ENCODE measurements around the gene ZNF594. TPM values are rescaled to one million over a fixed set of nuclear protein-coding genes. Genes with fewer than 3 reads are reported as not detected.

The ZNF594 gene
- total and polyA plus RNA-seq, 9 donors = 6.4 to 35.6 (median 20.1) TPM

DNA sequence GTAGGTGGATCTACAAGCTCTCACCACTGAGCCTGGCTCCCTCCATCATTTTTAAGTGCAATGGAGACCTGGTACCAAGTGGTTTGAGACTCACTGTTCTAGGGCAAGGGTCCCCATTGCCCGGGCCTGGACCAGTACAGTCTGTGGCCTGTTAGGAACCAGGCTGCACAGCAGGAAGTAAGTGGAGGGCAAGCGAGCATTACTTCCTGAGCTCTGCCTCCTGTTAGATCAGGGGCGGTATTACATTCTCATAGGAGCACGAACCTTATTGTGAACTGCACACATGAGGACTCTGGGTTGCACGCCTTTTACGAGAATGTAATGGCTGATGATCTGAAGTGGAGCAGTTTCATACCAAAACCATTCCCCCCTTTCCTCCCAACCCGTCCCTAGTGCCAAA lies 6.8 kb upstream of the ZNF594 start:
- WGBS, 3 donors = 95 to 98% (median 95%) methylated on average over 7 of the region's 7 CpGs
- intact Hi-C loops (cut with DNase I) = no loop called here
- no peak overlapping the region for H3K4me3 ChIP-seq
- TF ChIP-seq CTCF (IDR thresholded peaks at IDR 0.05) (no peak), EP300 (IDR thresholded peaks at IDR 0.05) (no peak), POLR2A (IDR thresholded peaks at IDR 0.05) (no peak)
- no peaks in the 10 kb centered on the region for H3K9me3 ChIP-seq
- DNase-seq = no peak
- peaks cover 3% of the 10 kb centered on the region for H3K4me1 ChIP-seq (ENCODE audit: insufficient read depth)
- no peaks in the 10 kb centered on the region for H3K36me3 ChIP-seq
- no peaks in the 10 kb centered on the region for H3K27me3 ChIP-seq
- no peak overlapping the region for H3K27ac ChIP-seq

- WGBS, 3 donors = 32 to 47% (median 35%) methylated on average over 2 of the region's 2 CpGs
- intact Hi-C loops (cut with DNase I) = no loop called here
- no peak for TF ChIP-seq POLR2A (IDR thresholded peaks at IDR 0.05)
- TF ChIP-seq CTCF (IDR thresholded peaks at IDR 0.05) = no peak
- no peak for TF ChIP-seq EP300 (IDR thresholded peaks at IDR 0.05)
Measured at GRCh38 chr17:5194346-5194745, 2.7 kb upstream of the ZNF594 start.

GRCh38 chr17:5184288-5184687 lies 7.4 kb downstream of the ZNF594 start:
- H3K4me3 ChIP-seq = no peak overlapping the region
- TF ChIP-seq CTCF (IDR thresholded peaks at IDR 0.05) (no peak), POLR2A (IDR thresholded peaks at IDR 0.05) (no peak), EP300 (IDR thresholded peaks at IDR 0.05) (no peak)
- H3K4me1 ChIP-seq (ENCODE audit: insufficient read depth) = no peaks in the 10 kb centered on the region
- H3K27me3 ChIP-seq = no peaks in the 10 kb centered on the region
- WGBS, 3 donors = 95 to 98% (median 97%) methylated on average over 2 of the region's 2 CpGs
- H3K27ac ChIP-seq = no peak overlapping the region
- no peak for DNase-seq
- no peaks in the 10 kb centered on the region for H3K36me3 ChIP-seq
- H3K9me3 ChIP-seq = peaks cover 22 to 53% of the 10 kb centered on the region in 2 donors
- intact Hi-C loops (cut with DNase I) = no loop called here

More at GRCh38 chr17:5194346-5194745, 2.7 kb upstream of the ZNF594 start:
- Histone ChIP-seq H3K27me3 (no peaks in the 10 kb centered on the region), H3K36me3 (no peaks in the 10 kb centered on the region), H3K27ac (no peak overlapping the region), H3K9me3 (peaks cover 0 to 1% of the 10 kb centered on the region in 2 donors), H3K4me3 (no peak overlapping the region), H3K4me1 (ENCODE audit: insufficient read depth) (peaks cover 9% of the 10 kb centered on the region)
- DNase-seq = no peak

DNA sequence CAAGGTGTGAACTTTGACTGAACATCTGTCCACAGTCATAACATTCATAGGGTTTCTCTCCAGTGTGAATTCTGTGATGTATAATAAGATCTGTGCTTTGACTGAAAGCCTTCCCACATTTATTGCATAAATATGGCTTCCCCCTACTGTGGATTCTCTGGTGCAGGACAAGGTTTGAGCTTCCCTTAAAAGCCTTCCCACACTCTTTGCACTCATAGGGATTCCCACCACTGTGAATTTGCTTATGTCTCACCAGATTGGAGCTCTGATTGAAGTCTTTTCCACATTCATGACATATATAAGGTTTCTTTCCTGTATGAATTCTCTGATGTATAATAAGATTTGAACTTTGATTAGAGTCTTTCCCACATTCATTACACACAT lies 8.3 kb downstream of the ZNF594 start:
- Histone ChIP-seq H3K27me3 (no peaks in the 10 kb centered on the region), H3K4me1 (ENCODE audit: insufficient read depth) (no peaks in the 10 kb centered on the region), H3K4me3 (no peak overlapping the region), H3K27ac (no peak overlapping the region), H3K36me3 (no peaks in the 10 kb centered on the region), H3K9me3 (peaks cover 22 to 55% of the 10 kb centered on the region in 2 donors)
- no peak for DNase-seq
- intact Hi-C loops (cut with DNase I) = no loop called here
- TF ChIP-seq POLR2A (IDR thresholded peaks at IDR 0.05) (no peak), CTCF (IDR thresholded peaks at IDR 0.05) (no peak), EP300 (IDR thresholded peaks at IDR 0.05) (no peak)
